ENCODE data around the gene CAMK4.

CAMK4 gene

GRCh38 chr5:111507276-111507675 is 283.1 kb downstream of the CAMK4 start:
- DNase-seq, result no peak

GRCh38 chr5:111509119-111509518 is 284.9 kb downstream of the CAMK4 start:
- DNase-seq, result no peak

GRCh38 chr5:111511174-111511830 is 287.1 kb downstream of the CAMK4 start:
- no peak for DNase-seq

- no peak for DNase-seq
Observed at GRCh38 chr5:111511831-111512374, 287.7 kb downstream of the CAMK4 start.

GRCh38 chr5:111512375-111513130 is 288.4 kb downstream of the CAMK4 start, which contains the start of gene STARD4:
TSS of gene STARD4 (minus strand) at chr5:111512535. CDS start at chr5:111507433, 5,102 bp downstream.
- DNase-seq, result peak; percentile 87

- peak; percentile 39 for DNase-seq
Observed at GRCh38 chr5:111513131-111513520, 288.9 kb downstream of the CAMK4 start.

- DNase-seq, result no peak
Observed at GRCh38 chr5:111514087-111514486, 289.9 kb downstream of the CAMK4 start.

GRCh38 chr5:111517853-111518501 is 293.8 kb downstream of the CAMK4 start:
- no peak for DNase-seq

GRCh38 chr5:111518777-111519176 is 294.6 kb downstream of the CAMK4 start:
- no peak for DNase-seq

- no peak for DNase-seq
Observed at GRCh38 chr5:111520908-111521307, 296.7 kb downstream of the CAMK4 start.

GRCh38 chr5:111528056-111528455 is 303.9 kb downstream of the CAMK4 start:
- DNase-seq, result no peak

- DNase-seq, result peak; percentile 59
Observed at GRCh38 chr5:111530298-111530740, 306.1 kb downstream of the CAMK4 start.

GRCh38 chr5:111532886-111533582 is 308.9 kb downstream of the CAMK4 start:
- DNase-seq, result no peak

GRCh38 chr5:111535879-111536549 is 311.8 kb downstream of the CAMK4 start:
- DNase-seq, result no peak

GRCh38 chr5:111537141-111538024 is 313.2 kb downstream of the CAMK4 start:
- no peak for DNase-seq
